ENCODE data around the gene MRC2.

MRC2 gene

GRCh38 chr17:62705156-62705777 is 77.8 kb downstream of the MRC2 start:
- no peak for FAIRE-seq

- FAIRE-seq = no peak
Measured at GRCh38 chr17:62705778-62706597, 78.5 kb downstream of the MRC2 start.

- FAIRE-seq = no peak
Measured at GRCh38 chr17:62706598-62707424, 79.3 kb downstream of the MRC2 start.

GRCh38 chr17:62707425-62707739 is 79.9 kb downstream of the MRC2 start:
- no peak for FAIRE-seq

GRCh38 chr17:62708587-62708986 is 81.1 kb downstream of the MRC2 start:
- no peak for FAIRE-seq

GRCh38 chr17:62712171-62712581 is 84.7 kb downstream of the MRC2 start:
- FAIRE-seq = no peak

GRCh38 chr17:62713086-62713881 is 85.8 kb downstream of the MRC2 start:
- no peak for FAIRE-seq

- FAIRE-seq = no peak
Measured at GRCh38 chr17:62714016-62714777, 86.7 kb downstream of the MRC2 start.

GRCh38 chr17:62715882-62716390 is 88.5 kb downstream of the MRC2 start:
- no peak for FAIRE-seq

GRCh38 chr17:62716834-62717588 is 89.5 kb downstream of the MRC2 start:
- no peak for FAIRE-seq

- no peak for FAIRE-seq
Measured at GRCh38 chr17:62717589-62717855, 90.1 kb downstream of the MRC2 start.

- no peak for FAIRE-seq
Measured at GRCh38 chr17:62717889-62718288, 90.4 kb downstream of the MRC2 start.

- FAIRE-seq = no peak
Measured at GRCh38 chr17:62718429-62718828, 91.0 kb downstream of the MRC2 start.

GRCh38 chr17:62719586-62719985 is 92.1 kb downstream of the MRC2 start:
- no peak for FAIRE-seq

GRCh38 chr17:62720126-62720850 is 92.8 kb downstream of the MRC2 start:
- no peak for FAIRE-seq

GRCh38 chr17:62722625-62723024 is 95.2 kb downstream of the MRC2 start:
- no peak for FAIRE-seq

- no peak for FAIRE-seq
Measured at GRCh38 chr17:62723842-62724241, 96.4 kb downstream of the MRC2 start.

- no peak for FAIRE-seq
Measured at GRCh38 chr17:62724398-62725146, 97.1 kb downstream of the MRC2 start.

- no peak for FAIRE-seq
Measured at GRCh38 chr17:62725791-62726249, 98.3 kb downstream of the MRC2 start.
